ENCODE data around the gene GPR152.
A peak's percentile ranks its signal among the peaks of the same experiment; 100 is the strongest.

GPR152 gene

GRCh38 chr11:67401495-67402191, 50.9 kb downstream of the GPR152 start, which contains the start of gene PPP1CA:
PPP1CA (minus strand) TSS chr11:67401858; CDS start chr11:67401782, 76 bp downstream.
- TF ChIP-seq JUND (IDR thresholded peaks at IDR 0.05; ENCODE audit: low read depth) = no peak
- peak; percentile 94 to 97 for DNase-seq (ENCODE audit: low read depth in 1 of 2, low spot score in 1 of 2)
- in situ Hi-C loops (cut with HindIII; ENCODE audit: low pct_unique_long_range_greater_than_20kb, low sequenced_read_pairs) = no loop called here
